Hippocampal formation (tissue), 2 donors: Measurements from ENCODE around the gene MAD1L1.

Experiments
- DNase-seq, 2 donors: peaks; one replicate each; lab custom pipeline; 2025; lab: John Stamatoyannopoulos, UW

MAD1L1 gene

GRCh38 chr7:1927937-1928644, 304.7 kb downstream of the MAD1L1 start:
- DNase-seq = no peak

GRCh38 chr7:1926908-1927306, 305.8 kb downstream of the MAD1L1 start:
- DNase-seq = no peak

- DNase-seq = no peak
Observed at GRCh38 chr7:1925973-1926907, 306.5 kb downstream of the MAD1L1 start.

- DNase-seq = no peak
Observed at GRCh38 chr7:1925349-1925748, 307.4 kb downstream of the MAD1L1 start.

GRCh38 chr7:1924258-1924817, 308.4 kb downstream of the MAD1L1 start:
- DNase-seq = no peak

- DNase-seq = no peak
Observed at GRCh38 chr7:1923409-1924257, 309.1 kb downstream of the MAD1L1 start.

GRCh38 chr7:1922870-1923236, 309.9 kb downstream of the MAD1L1 start:
- DNase-seq = no peak

GRCh38 chr7:1922071-1922869, 310.5 kb downstream of the MAD1L1 start:
- DNase-seq = no peak

GRCh38 chr7:1920881-1921280, 311.9 kb downstream of the MAD1L1 start:
- DNase-seq = no peak

- no peak for DNase-seq
Observed at GRCh38 chr7:1920266-1920681, 312.5 kb downstream of the MAD1L1 start.

- peak; percentile 47 to 67 for DNase-seq
Observed at GRCh38 chr7:1919539-1920265, 313.0 kb downstream of the MAD1L1 start.

- DNase-seq = no peak
Observed at GRCh38 chr7:1918881-1919525, 313.7 kb downstream of the MAD1L1 start.

GRCh38 chr7:1918063-1918645, 314.6 kb downstream of the MAD1L1 start:
- DNase-seq = no peak

- no peak for DNase-seq
Observed at GRCh38 chr7:1917221-1918062, 315.3 kb downstream of the MAD1L1 start.

GRCh38 chr7:1916601-1916970, 316.2 kb downstream of the MAD1L1 start:
- DNase-seq = no peak

GRCh38 chr7:1915956-1916600, 316.7 kb downstream of the MAD1L1 start:
- no peak for DNase-seq

GRCh38 chr7:1915326-1915725, 317.4 kb downstream of the MAD1L1 start:
- no peak for DNase-seq

- no peak for DNase-seq
Observed at GRCh38 chr7:1914743-1915142, 318.0 kb downstream of the MAD1L1 start.
